Mesenchymal stem cell (in vitro differentiated cells and primary cell): Measurements from ENCODE around the gene OR10J4.

Source experiments
- DNase-seq: peaks from one replicate; pipeline ENCODE4 v3.0.0-alpha.2; 2013
- H2AFZ ChIP-seq: one replicate; pipeline ENCODE4 v1.6.1; 2013; ENCODE audit warnings: low read depth, mild to moderate bottlenecking, control low read depth, inconsistent platforms, low read length, moderate library complexity
- H2AK5ac ChIP-seq: 2 replicates; pipeline ENCODE4 v1.6.1; 2013; ENCODE audit warnings: low read length, moderate library complexity, mild to moderate bottlenecking, inconsistent platforms; ENCODE audit not compliant: severe bottlenecking
- H2BK120ac ChIP-seq: one replicate; pipeline ENCODE4 v1.6.1; 2013; ENCODE audit warnings: low read depth, mild to moderate bottlenecking, inconsistent platforms, low read length, moderate library complexity
- H2BK12ac ChIP-seq, 2 experiments: one replicate each; pipeline ENCODE4 v1.6.1; 2013; ENCODE audit warnings: inconsistent platforms in 2 of 2, low read length in 2 of 2, mild to moderate bottlenecking in 2 of 2, moderate library complexity in 2 of 2, control low read depth in 1 of 2
- H2BK15ac ChIP-seq: one replicate; pipeline ENCODE4 v1.6.1; 2013; ENCODE audit warnings: mild to moderate bottlenecking, low read depth, inconsistent platforms; ENCODE audit not compliant: poor library complexity, severe bottlenecking
- H2BK5ac ChIP-seq: 2 replicates; pipeline ENCODE4 v1.6.1; 2013; ENCODE audit warnings: low read depth, mild to moderate bottlenecking, low read length, control low read depth, inconsistent platforms; ENCODE audit not compliant: poor library complexity, severe bottlenecking
- H3K14ac ChIP-seq, 2 experiments: one replicate each; pipeline ENCODE4 v1.6.1; 2013; ENCODE audit warnings: inconsistent platforms in 2 of 2, low read length in 2 of 2, control low read depth in 1 of 2, mild to moderate bottlenecking in 1 of 2, moderate library complexity in 1 of 2
- H3K18ac ChIP-seq, 2 experiments: one replicate each; pipeline ENCODE4 v1.6.1; 2013; ENCODE audit warnings: inconsistent platforms in 2 of 2, low read length in 2 of 2, control low read depth in 1 of 2, low read depth in 1 of 2, mild to moderate bottlenecking in 1 of 2
- H3K23ac ChIP-seq, 2 experiments: one replicate each; pipeline ENCODE4 v1.6.1; 2013; ENCODE audit warnings: inconsistent platforms in 2 of 2, low read length in 2 of 2, mild to moderate bottlenecking in 2 of 2, moderate library complexity in 2 of 2, control low read depth in 1 of 2
- H3K27ac ChIP-seq: 2 replicates; pipeline ENCODE4 v1.5.1; 2013; ENCODE audit warnings: mild to moderate bottlenecking, moderate library complexity, low read length, control low read depth, inconsistent platforms; ENCODE audit not compliant: poor library complexity, severe bottlenecking
- H3K27me3 ChIP-seq, 2 experiments: 2 replicates each; pipeline versions ENCODE4 v1.6.1 to v1.7.0; 2013; ENCODE audit warnings: low read length in 2 of 2, mild to moderate bottlenecking in 2 of 2, moderate library complexity in 2 of 2, control low read depth in 1 of 2, inconsistent platforms in 1 of 2; ENCODE audit not compliant: control insufficient read depth in 1 of 2, insufficient read depth in 1 of 2
- H3K36me3 ChIP-seq, 2 experiments: 2 replicates each; pipeline versions ENCODE4 v1.6.1 to v1.7.0; 2013; ENCODE audit warnings: low read length in 2 of 2, control low read depth in 1 of 2, inconsistent platforms in 1 of 2, low read depth in 1 of 2, mild to moderate bottlenecking in 1 of 2; ENCODE audit not compliant: insufficient read depth in 2 of 2, control insufficient read depth in 1 of 2
- H3K4ac ChIP-seq, 2 experiments: one replicate each; pipeline ENCODE4 v1.6.1; 2013; ENCODE audit warnings: inconsistent platforms in 2 of 2, low read length in 2 of 2, mild to moderate bottlenecking in 2 of 2, moderate library complexity in 2 of 2, control low read depth in 1 of 2, low read depth in 1 of 2
- H3K4me1 ChIP-seq: 2 replicates; pipeline ENCODE4 v1.6.1; 2013; ENCODE audit warnings: low read depth, low read length, control low read depth; ENCODE audit not compliant: control insufficient read depth, insufficient read depth
- H3K4me2 ChIP-seq: 2 replicates; pipeline ENCODE4 v1.6.1; 2013; ENCODE audit warnings: low read length, mild to moderate bottlenecking, inconsistent platforms; ENCODE audit not compliant: poor library complexity, severe bottlenecking
- H3K4me3 ChIP-seq, 2 experiments: 2 replicates each; pipeline versions ENCODE4 v1.5.1 to v1.7.0; 2013; ENCODE audit warnings: low read length in 2 of 2, mild to moderate bottlenecking in 2 of 2, control low read depth in 1 of 2, low read depth in 1 of 2; ENCODE audit not compliant: insufficient read depth in 1 of 2
- H3K79me1 ChIP-seq: replicated peaks from 2 replicates; pipeline ENCODE4 v1.6.1; 2013; ENCODE audit warnings: mild to moderate bottlenecking, control low read depth, low read length, inconsistent platforms; ENCODE audit not compliant: poor library complexity, severe bottlenecking
- H3K9ac ChIP-seq: 2 replicates; pipeline ENCODE4 v1.7.0; 2013; ENCODE audit warnings: mild to moderate bottlenecking, low read length, moderate library complexity
- H3K9me3 ChIP-seq: 2 replicates; pipeline ENCODE4 v1.7.0; 2013; ENCODE audit warnings: mild to moderate bottlenecking, low read length; ENCODE audit not compliant: control insufficient read depth
- H4K8ac ChIP-seq: one replicate; pipeline ENCODE4 v1.6.1; 2013; ENCODE audit warnings: inconsistent platforms, mild to moderate bottlenecking, low read length, moderate library complexity
- H4K91ac ChIP-seq: one replicate; pipeline ENCODE4 v1.6.1; 2013; ENCODE audit warnings: mild to moderate bottlenecking, low read length, inconsistent platforms
- WGBS: methylation state at CpG from one replicate; pipeline ENCODE4 v1.1.7; 2013; ENCODE audit warnings: mixed read lengths; 5-methylcytosine and 5-hydroxymethylcytosine counted together

The OR10J4 gene

DNA sequence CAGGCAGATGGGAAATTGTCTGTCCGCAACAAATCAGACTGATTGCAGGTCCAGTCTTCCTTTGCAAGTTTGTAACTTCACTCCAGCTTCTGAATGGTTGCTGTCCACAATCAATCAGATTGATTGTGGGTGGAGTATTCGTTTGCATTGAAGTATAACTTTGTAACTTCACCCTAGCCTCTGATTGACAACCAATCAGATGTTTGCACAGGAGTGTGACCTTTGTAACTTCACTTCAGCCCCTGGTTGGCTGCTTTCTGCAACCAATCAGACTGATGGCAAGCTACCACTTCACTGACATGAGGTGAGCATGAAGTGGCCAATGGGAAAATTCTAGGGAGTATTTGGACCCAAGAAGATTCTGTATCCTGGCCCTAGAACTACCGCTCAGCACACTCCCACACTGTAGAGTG is 33.2 kb downstream of the OR10J4 start:
- no peak overlapping the region for H2BK12ac ChIP-seq
- no peak for DNase-seq
- no peak overlapping the region for H4K8ac ChIP-seq
- no peak overlapping the region for H3K27ac ChIP-seq
- H3K4me1 ChIP-seq = no peaks in the 10 kb centered on the region
- no peak overlapping the region for H3K23ac ChIP-seq
- peaks cover 34% of the 10 kb centered on the region for H3K9me3 ChIP-seq
- H3K9ac ChIP-seq = no peak overlapping the region
- H3K4ac ChIP-seq = no peak overlapping the region
- no peak overlapping the region for H3K4me3 ChIP-seq
- WGBS = 83% methylated on average over 2 of the region's 3 CpGs
- H2BK15ac ChIP-seq = no peak overlapping the region
- no peaks in the 10 kb centered on the region for H3K27me3 ChIP-seq
- H2AK5ac ChIP-seq = no peak overlapping the region
- no peak overlapping the region for H3K4me2 ChIP-seq
- no peak overlapping the region for H3K14ac ChIP-seq
- no peaks in the 10 kb centered on the region for H3K36me3 ChIP-seq
- no peaks in the 10 kb centered on the region for H3K79me1 ChIP-seq
- H4K91ac ChIP-seq = no peak overlapping the region
- no peak overlapping the region for H2BK120ac ChIP-seq
- H2AFZ ChIP-seq = no peak overlapping the region
- no peak overlapping the region for H3K18ac ChIP-seq
- H2BK5ac ChIP-seq = no peak overlapping the region

DNA sequence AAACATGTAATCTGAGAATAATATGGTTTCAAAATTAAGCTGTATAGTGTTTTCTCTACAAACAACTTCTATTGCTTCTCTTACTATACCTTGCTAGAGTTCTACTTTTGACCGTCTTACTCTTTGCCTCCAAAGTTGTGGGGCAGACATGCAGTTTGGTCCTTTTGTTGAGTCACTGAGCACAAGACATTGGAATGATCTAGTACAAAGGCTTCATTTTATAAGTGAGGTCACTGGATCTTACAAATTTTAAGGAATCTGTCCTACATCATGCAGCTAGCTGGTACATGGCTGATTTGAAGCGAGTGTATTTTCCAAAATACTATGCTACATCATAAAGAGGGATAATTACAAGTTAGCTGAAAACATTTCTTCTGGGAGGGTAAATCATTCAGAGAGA is 36.3 kb downstream of the OR10J4 start:
- Histone ChIP-seq H3K9ac (no peak overlapping the region), H3K4me3 (no peak overlapping the region), H3K14ac (no peak overlapping the region), H2BK5ac (no peak overlapping the region), H3K4ac (no peak overlapping the region), H3K79me1 (no peaks in the 10 kb centered on the region), H2BK15ac (no peak overlapping the region), H2AK5ac (no peak overlapping the region), H4K8ac (no peak overlapping the region), H2BK120ac (no peak overlapping the region), H2BK12ac (no peak overlapping the region), H3K36me3 (no peaks in the 10 kb centered on the region), H3K18ac (no peak overlapping the region), H3K4me2 (no peak overlapping the region), H3K9me3 (peaks cover 24% of the 10 kb centered on the region), H3K27ac (no peak overlapping the region), H4K91ac (no peak overlapping the region), H3K4me1 (no peaks in the 10 kb centered on the region), H2AFZ (no peak overlapping the region), H3K23ac (no peak overlapping the region), H3K27me3 (no peaks in the 10 kb centered on the region)
- WGBS = 86% methylated on average over 1 of the region's 2 CpGs
- DNase-seq = no peak

DNA sequence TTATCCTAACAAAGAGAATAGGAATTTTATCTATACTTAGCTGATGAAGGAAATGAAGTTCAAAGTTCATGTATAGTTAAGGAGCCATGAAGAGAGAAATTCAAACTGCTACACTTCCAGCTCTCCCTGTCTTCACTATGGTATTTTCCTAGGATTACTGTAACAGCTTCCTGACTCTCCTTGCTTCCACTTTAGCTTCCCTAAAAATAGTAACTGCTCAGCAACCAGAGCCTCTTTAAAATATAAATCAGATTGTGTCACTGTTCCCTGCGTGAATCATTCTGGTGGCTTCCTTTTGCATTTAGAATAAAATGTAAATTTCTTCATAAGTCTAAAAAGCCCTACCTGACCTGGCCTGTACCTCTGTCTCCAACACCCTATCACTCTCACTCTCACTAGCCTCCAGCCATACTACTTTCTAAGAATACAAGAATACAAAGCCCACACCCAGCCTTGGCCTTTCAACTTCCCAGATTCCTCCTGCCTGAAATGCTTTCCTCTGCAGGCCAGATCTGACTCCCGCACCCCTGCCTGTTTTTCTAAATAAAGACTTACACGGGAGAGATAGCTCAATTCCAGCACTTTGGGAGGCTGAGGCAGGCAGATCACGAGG is 38.0 kb downstream of the OR10J4 start:
- no peak overlapping the region for H3K4me3 ChIP-seq
- 52% methylated on average over 4 of the region's 4 CpGs for WGBS

DNA sequence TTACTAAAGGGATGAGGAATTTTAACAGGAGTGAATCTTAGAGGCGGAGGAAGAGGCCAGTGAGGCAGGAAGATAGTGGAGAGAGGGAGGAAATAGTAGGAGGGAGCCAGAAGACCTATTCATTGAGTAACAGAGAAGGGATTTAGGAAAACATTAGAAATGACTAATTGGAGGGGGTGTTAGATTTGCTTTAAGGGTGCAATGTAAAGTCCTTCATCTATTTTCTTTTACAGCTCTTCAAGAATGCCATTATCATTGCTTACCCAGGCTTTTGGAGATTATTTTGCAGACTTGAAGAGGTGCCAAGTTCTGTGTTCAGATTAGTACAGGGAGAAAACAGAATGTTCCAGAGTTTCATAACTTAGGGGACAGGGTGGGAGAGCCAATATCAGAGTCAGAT is 41.3 kb downstream of the OR10J4 start:
- Histone ChIP-seq H3K79me1 (no peaks in the 10 kb centered on the region), H3K27ac (no peak overlapping the region), H2AFZ (no peak overlapping the region), H3K4ac (no peak overlapping the region), H2BK5ac (no peak overlapping the region), H3K14ac (no peak overlapping the region), H3K36me3 (no peaks in the 10 kb centered on the region), H2BK120ac (no peak overlapping the region), H3K4me1 (no peaks in the 10 kb centered on the region), H3K4me3 (no peak overlapping the region), H4K91ac (no peak overlapping the region), H4K8ac (no peak overlapping the region), H3K9ac (no peak overlapping the region), H2BK15ac (no peak overlapping the region), H3K23ac (no peak overlapping the region), H3K18ac (no peak overlapping the region), H2AK5ac (no peak overlapping the region), H3K4me2 (no peak overlapping the region), H3K9me3 (peaks cover 10% of the 10 kb centered on the region), H3K27me3 (no peaks in the 10 kb centered on the region), H2BK12ac (no peak overlapping the region)
- no peak for DNase-seq
- WGBS = 58% methylated on average over 1 of the region's 1 CpG

More for the DNA sequence above, 38.0 kb downstream of the OR10J4 start:
- Histone ChIP-seq H3K14ac (no peak overlapping the region), H3K27ac (no peak overlapping the region), H3K79me1 (no peaks in the 10 kb centered on the region), H3K23ac (no peak overlapping the region), H2BK120ac (no peak overlapping the region), H2AFZ (no peak overlapping the region), H3K9me3 (peaks cover 17% of the 10 kb centered on the region), H3K27me3 (no peaks in the 10 kb centered on the region), H2BK15ac (no peak overlapping the region), H3K4ac (no peak overlapping the region), H3K36me3 (no peaks in the 10 kb centered on the region), H3K4me1 (no peaks in the 10 kb centered on the region), H3K18ac (no peak overlapping the region), H4K91ac (no peak overlapping the region), H4K8ac (no peak overlapping the region), H3K4me2 (no peak overlapping the region), H2BK5ac (no peak overlapping the region), H2BK12ac (no peak overlapping the region), H2AK5ac (no peak overlapping the region), H3K9ac (no peak overlapping the region)
- DNase-seq = no peak
